GM19438 (cell line): Measurements from ENCODE around the gene CDK6.
"Not testable (repeated sequence)": the region's sequence is repeated elsewhere in the genome, so short reads cannot be mapped to it uniquely, and the experiment has no call there.

Source experiments
- ATAC-seq: cut with Tn5 transposase; IDR thresholded peaks from one replicate; pipeline ENCODE4 v1.9.1; 2021; ENCODE audit warnings: low read depth; ENCODE audit not compliant: unreplicated experiment

Gene CDK6

GRCh38 chr7:92765725-92766124 lies 70.6 kb downstream of the CDK6 start:
- ATAC-seq, result no peak

- ATAC-seq, result no peak
These were observed 72.5 kb downstream of the CDK6 start for GRCh38 chr7:92763636-92764423.

GRCh38 chr7:92762851-92763250 lies 73.5 kb downstream of the CDK6 start:
- no peak for ATAC-seq

- ATAC-seq, result no peak
These were observed 74.8 kb downstream of the CDK6 start for GRCh38 chr7:92761391-92762097.

GRCh38 chr7:92758796-92759431 lies 77.5 kb downstream of the CDK6 start:
- no peak for ATAC-seq

- ATAC-seq, result not testable (repeated sequence)
These were observed 79.0 kb downstream of the CDK6 start for GRCh38 chr7:92757311-92757910.

GRCh38 chr7:92755680-92756079 lies 80.7 kb downstream of the CDK6 start:
- no peak for ATAC-seq

- no peak for ATAC-seq
These were observed 81.3 kb downstream of the CDK6 start for GRCh38 chr7:92754919-92755581.

GRCh38 chr7:92753614-92754013 lies 82.8 kb downstream of the CDK6 start:
- ATAC-seq, result no peak

GRCh38 chr7:92751902-92752901 lies 84.2 kb downstream of the CDK6 start:
- ATAC-seq, result no peak

GRCh38 chr7:92750946-92751345 lies 85.4 kb downstream of the CDK6 start:
- no peak for ATAC-seq

- no peak for ATAC-seq
These were observed 85.9 kb downstream of the CDK6 start for GRCh38 chr7:92750447-92750839.

- no peak for ATAC-seq
These were observed 86.4 kb downstream of the CDK6 start for GRCh38 chr7:92749832-92750446.

GRCh38 chr7:92749327-92749755 lies 87.0 kb downstream of the CDK6 start:
- no peak for ATAC-seq

- ATAC-seq, result no peak
These were observed 87.9 kb downstream of the CDK6 start for GRCh38 chr7:92748495-92748894.

- no peak for ATAC-seq
These were observed 89.1 kb downstream of the CDK6 start for GRCh38 chr7:92747041-92747835.

GRCh38 chr7:92745241-92745640 lies 91.1 kb downstream of the CDK6 start:
- ATAC-seq, result no peak

- ATAC-seq, result not testable (repeated sequence)
These were observed 92.2 kb downstream of the CDK6 start for GRCh38 chr7:92744180-92744579.
